AG09309 (cell line): Measurements from ENCODE around the gene PCYOX1L.
A peak's percentile ranks its signal among the peaks of the same experiment; 100 is the strongest.

ENCODE experiments used
- DNase-seq: peaks from one replicate; pipeline ENCODE4 v3.0.0-alpha.2; 2010; ENCODE audit warnings: low read depth
- H3K4me3 ChIP-seq: 2 replicates; pipeline ENCODE4 v1.5.1; 2011; ENCODE audit warnings: mild to moderate bottlenecking, low read depth, low read length, moderate library complexity; ENCODE audit not compliant: control insufficient read depth
- CTCF ChIP-seq: IDR thresholded peaks from 2 replicates; pipeline ENCODE4 v1.5.1; 2011; ENCODE audit warnings: mild to moderate bottlenecking, low read depth, low read length, inconsistent platforms; ENCODE audit not compliant: insufficient read depth, control insufficient read depth; ENCODE audit errors: missing control alignments

PCYOX1L gene

GRCh38 chr5:149344151-149344550 lies 13.7 kb upstream of the PCYOX1L start:
- TF ChIP-seq CTCF, result no peak
- no peak overlapping the region for H3K4me3 ChIP-seq
- no peak for DNase-seq

GRCh38 chr5:149345147-149345891 lies 12.5 kb upstream of the PCYOX1L start, which contains the start of gene GRPEL2:
Gene GRPEL2, plus strand, starts transcription at chr5:149345499. Its CDS starts 41 bp downstream, at chr5:149345540.
- TF ChIP-seq CTCF, result no peak
- peak; percentile 89 for DNase-seq
- H3K4me3 ChIP-seq, result peak within 1 kb of the TSS; percentile 88

GRCh38 chr5:149345892-149346222 lies 12.0 kb upstream of the PCYOX1L start:
- no peak for DNase-seq
- peak overlapping the region; percentile 88 for H3K4me3 ChIP-seq
- TF ChIP-seq CTCF, result no peak

GRCh38 chr5:149348518-149348917 lies 9.3 kb upstream of the PCYOX1L start:
- no peak for DNase-seq
- H3K4me3 ChIP-seq, result no peak overlapping the region
- no peak for TF ChIP-seq CTCF

GRCh38 chr5:149349382-149349781 lies 8.5 kb upstream of the PCYOX1L start:
- no peak for TF ChIP-seq CTCF
- DNase-seq, result no peak

GRCh38 chr5:149352169-149352568 lies 5.7 kb upstream of the PCYOX1L start:
- TF ChIP-seq CTCF, result no peak
- H3K4me3 ChIP-seq, result no peak overlapping the region
- no peak for DNase-seq

More at GRCh38 chr5:149349382-149349781, 8.5 kb upstream of the PCYOX1L start:
- H3K4me3 ChIP-seq, result no peak overlapping the region
